HG03442 (cell line): ENCODE measurements around the gene PLEKHM1.
A peak's percentile ranks its signal among the peaks of the same experiment; 100 is the strongest.
"Not testable (repeated sequence)": the region's sequence is repeated elsewhere in the genome, so short reads cannot be mapped to it uniquely, and the experiment has no call there.

Experiments
- ATAC-seq: cut with Tn5 transposase; IDR thresholded peaks from one replicate; pipeline ENCODE4 v1.9.1; 2021; ENCODE audit warnings: mild to moderate bottlenecking, moderate library complexity; ENCODE audit not compliant: unreplicated experiment

PLEKHM1 gene

DNA sequence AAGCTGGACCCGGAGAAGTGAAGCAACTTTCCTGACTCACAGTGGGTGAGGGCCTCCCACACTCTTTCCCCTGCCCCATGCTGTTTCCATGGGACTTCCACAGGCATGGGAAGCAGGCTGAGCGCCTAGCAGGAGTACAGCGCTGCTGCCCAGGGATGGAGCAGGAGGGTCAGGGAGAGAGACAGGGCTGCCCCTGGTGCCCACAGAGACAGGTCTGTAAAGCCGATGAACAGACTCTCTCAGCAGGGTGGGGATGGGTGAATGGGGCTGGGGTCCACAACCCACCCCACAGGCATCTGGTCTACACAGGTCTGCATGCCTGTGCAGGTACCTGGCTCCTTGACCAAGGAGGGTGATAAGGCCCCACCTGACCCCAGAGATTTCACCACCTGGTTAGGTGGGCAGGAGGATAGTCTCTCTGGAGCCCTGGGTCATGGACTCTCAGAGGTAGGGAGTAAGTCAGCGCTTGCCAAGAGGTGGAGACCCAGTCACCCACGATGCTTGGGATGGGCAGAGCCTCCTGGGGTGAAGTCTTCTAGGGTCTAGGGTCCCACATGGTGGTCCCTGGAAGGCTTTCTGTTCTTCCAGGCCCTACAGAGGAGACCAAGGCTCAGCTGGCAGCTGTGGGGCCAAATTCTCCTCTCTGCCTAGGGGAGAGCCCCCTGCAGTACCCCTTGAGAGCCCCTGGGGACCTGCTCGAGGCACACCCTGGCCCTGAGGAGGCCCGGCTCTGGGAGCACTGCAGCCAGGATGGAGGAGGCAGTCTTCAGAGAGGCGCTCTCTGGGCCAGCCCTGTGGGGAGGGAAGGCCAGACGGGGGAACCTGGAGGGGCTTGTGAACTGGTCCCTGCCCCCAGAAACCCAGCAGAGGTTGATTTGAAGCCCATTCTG, 46.9 kb downstream of the PLEKHM1 start:
- ATAC-seq, result not testable (repeated sequence)

DNA sequence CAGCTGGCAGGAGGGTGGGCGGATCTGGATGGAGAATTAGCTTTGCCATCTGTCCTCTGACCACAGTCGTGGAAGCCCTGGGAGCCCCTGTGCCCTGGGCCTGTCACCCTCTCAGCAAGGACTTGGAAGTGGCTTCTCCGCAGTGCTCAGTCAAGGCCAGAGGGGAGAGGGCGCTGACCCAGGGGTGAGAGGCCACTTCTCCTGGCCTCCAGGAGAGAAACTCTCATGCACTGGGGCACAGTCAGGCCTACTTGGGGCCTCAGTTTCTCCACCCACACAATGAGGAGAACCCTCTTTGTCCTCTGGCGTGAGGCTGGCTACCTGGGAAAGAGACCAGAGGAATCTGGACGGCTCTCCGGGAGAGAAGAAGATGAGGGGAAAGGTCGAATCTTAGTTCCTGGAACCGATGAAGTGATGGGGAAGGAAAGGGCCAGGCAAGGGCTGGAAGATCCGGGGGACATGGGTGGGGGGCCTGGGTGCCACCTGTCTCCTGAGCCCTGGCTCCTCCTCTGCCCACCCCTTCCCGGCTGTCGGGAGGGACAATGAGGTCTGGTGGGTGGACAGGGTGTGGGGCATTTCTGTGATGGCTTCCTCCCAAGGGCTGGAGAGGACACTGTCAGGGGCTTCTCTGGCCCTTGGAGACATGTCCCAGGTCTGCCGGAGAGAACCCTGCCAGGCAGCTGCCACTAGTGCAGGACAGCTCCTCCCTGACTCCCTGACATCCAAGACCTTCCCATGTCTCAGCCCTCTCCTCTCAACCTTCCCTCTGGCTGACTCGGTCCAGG, 48.8 kb downstream of the PLEKHM1 start:
- ATAC-seq, result no peak

GRCh38 chr17:45440839-45441515, 49.5 kb downstream of the PLEKHM1 start:
- peak; percentile 79 for ATAC-seq

DNA sequence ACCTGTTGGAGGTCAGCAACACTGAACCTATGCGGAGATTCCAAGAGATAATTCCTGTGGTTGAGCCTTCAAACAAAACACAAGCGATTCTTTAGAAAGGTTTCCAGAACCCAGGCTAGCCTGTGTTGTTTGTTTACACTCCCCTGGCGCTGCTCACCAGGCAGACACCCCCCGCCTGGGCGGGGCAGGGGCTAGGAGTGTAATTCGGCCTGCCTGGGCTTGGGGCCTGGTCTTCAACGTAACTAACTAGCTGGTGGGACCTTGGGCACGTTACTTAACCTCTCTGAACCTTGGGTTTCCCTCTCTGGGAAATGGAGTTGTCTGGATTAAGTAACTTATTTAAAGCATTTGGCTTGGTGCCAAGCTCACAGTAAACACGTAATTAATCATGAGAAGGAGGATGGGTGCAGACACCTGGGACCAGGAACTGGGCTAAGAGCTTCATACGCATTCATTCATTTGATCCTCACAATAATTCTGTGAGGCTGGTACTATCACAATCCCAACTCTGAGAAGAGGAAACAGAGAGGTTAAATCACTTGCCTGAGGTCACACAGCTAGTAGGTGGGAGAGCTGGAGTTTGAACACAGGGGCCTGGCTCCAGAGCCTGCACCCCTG, 50.3 kb downstream of the PLEKHM1 start:
- ATAC-seq, result no peak

- ATAC-seq, result no peak
Measured at GRCh38 chr17:45438931-45439610, 51.5 kb downstream of the PLEKHM1 start.

DNA sequence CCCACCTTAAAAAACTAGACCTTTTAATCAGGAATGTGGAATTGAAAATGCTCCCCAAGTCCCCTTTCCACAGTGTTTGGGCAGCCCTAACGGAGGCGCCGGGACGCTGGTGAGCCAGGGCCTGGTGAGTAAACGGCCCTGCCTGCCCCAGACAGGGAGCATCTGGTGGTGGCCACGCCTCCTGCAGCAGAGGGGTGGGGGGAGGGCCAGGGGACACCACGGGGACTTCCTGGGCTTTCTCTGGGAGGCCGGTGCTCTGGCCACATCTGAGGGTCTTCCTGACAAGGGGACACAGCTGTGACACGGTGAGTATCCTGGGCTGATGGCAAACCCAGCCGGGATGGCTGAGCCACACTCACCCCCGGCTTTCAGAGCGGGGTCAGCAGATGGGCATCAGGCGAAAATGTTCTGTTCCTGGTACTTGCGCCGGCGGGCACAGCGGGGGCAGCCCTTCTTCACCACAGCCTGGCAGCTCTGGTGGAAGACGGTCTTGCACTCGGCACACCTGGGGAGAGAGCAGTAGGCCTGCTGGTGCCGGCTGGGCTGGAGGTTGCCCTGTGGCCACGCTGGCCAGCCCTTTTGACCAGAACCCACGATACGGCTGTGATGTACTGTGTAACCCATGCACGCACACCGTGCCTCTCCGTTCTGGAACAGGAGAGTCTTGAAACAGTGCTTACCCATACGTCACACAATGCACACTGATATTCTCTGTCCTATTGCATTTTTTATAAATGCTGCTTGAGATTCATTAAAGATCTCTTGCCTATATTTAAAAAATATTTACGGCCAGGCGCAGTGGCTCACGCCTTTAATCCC, 52.8 kb downstream of the PLEKHM1 start:
- no peak for ATAC-seq

GRCh38 chr17:45436625-45437464, 53.7 kb downstream of the PLEKHM1 start:
- no peak for ATAC-seq

GRCh38 chr17:45436161-45436560, 54.4 kb downstream of the PLEKHM1 start:
- no peak for ATAC-seq

DNA sequence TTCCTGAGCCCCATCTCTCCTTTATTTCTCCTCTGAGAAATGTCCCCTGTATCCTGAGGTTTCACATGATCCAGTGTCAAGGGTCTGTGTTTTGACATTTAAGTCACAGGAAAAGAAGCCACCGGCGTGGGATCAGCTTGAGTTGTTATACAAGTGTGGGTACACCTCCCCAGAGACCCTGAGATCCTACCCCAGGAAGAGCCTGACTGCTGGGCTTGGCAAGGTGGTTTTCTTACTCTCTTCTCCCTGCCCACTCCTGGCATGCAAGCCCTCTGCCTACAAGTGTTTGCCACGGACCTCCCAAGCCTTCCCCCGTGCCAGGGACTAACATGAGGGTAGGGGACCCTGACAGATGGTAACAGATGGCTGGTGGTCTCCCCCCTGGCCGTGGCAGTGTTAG, 55.0 kb downstream of the PLEKHM1 start:
- ATAC-seq, result no peak

DNA sequence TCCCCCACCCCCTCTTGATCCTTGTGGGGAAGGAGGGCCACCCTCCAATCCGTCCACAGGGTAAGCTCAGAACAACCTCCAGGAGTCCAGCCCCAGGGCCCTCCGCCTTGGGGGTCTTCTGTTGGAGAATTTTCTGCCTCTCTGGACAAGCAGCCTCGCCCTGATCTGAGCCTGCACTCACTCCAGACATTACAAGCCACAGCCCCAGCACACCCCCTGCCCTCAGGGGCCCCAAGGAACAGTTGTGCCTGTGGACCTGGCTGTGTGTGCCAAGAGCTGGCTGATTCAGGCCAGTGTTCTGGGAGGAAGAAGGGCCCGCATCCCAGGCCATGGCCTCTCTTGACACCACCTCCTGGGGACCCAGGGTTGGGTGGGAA, 57.4 kb downstream of the PLEKHM1 start:
- ATAC-seq, result no peak

- no peak for ATAC-seq
Measured at GRCh38 chr17:45432405-45433158, 57.9 kb downstream of the PLEKHM1 start, which contains the start of gene ARHGAP27. Gene ARHGAP27 (minus strand): TSS chr17:45432870. CDS start chr17:45430279, 2,591 bp downstream.

- ATAC-seq, result no peak
Measured at GRCh38 chr17:45431531-45432404, 58.8 kb downstream of the PLEKHM1 start.

DNA sequence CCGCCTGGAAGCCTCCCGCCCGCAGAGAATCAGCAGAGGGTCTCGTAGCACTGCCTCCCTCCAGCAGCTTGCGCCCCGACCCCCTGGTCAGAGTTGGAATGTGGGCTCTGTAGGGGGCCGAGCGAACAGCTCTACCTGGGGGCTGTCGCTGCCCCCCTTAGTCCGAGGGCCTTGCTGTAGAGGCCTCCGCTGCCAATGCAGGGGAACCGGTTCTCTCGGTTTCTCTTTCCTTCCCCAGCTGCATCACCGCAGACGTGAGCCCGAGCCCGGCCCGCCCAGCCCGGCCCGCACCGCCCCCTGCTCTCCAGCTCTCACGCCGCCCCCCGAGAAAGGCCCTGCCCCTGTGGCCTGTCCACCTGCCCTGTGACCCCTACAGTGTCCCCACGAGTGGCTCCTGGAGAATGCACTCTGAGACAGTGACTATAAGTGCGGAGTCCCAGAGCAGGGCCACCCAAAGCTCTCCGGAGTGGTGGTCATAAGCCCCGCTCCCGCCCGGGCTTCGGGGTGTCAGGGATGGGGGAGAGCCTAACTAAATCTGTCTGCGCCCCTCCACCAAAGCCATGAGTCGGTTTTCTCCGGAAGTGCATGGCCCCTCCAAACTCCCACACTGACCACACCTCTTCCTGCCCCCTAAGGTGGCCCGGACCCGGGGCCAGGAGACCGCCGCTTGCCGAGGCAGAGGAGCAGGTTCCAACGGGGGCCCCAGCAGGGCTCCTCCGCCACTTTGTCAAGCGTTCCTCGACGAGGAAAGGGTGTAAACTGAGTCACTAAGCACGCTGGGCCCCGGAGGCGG, 59.6 kb downstream of the PLEKHM1 start:
- no peak for ATAC-seq

DNA sequence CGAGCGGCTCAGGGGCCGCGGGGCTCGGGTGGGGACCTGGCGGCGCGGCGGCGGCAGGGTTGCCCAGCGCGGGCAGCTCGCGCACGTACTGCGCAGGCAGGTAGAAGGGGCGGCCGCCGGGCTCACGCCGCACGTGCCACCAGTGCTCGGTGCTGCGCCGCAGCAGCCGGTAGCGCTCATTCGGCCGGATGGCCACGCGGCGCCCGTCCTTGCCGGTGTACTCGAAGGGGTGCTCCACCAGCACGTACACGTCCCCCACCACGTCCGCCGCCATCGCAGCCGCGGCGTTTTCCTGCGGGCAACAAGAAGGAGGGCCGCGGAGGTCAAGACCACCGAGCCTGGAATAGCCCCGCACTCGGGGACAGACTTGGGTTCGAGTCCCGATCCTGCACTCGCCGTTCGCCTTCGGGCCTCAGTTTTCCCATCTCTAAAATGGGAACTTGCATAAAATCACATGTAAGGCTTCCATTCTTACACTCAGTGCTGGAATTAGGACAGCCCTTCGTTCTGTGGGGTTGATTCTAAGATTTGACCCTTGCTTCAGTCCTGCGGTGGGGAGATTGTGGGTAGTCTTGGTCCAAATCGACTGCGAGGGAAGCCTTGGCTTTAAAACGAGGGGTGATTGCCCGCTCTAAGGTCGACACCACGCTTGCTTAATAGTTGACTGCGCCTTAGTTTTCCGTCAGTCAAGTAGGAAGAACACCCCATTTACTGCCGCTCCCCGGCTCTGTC, 60.3 kb downstream of the PLEKHM1 start:
- no peak for ATAC-seq

DNA sequence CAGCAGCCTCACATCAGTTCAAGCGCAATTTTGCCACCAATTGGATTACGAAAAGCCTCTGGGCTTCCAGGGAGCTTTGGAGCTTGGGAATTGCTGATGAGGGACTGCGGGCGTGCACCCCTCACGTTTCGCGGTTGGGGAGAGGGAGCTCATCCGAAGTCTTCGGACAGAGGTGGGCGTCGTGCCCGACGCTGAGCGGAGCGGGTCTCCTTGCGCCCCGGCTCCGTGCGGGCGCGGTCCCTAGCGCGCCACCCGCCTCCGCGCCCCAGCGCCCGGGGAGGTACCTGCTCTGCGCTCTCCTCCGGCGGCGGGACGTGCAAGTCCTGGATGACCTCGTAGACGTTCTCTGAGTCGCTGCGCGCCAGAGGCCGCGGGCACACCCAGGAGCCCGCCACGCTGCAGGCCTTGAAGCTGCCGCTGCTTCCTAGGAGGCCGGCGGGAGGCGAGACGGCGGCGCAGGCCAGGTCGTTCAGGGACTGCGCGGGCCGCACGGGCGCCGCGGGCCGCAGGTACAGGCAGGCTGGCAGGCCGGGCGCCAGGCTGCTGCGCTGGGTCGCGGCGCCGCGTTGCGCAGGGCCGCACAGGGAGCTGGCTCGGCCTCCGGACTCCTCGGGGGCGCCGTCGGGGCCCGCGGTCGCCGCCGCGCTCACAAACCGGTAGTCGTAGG, 61.0 kb downstream of the PLEKHM1 start:
- no peak for ATAC-seq
